ENCODE results near the gene PIGH. TPM values are rescaled to one million over a fixed set of nuclear protein-coding genes. Genes with fewer than 3 reads are reported as not detected.

Gene PIGH, protein sequence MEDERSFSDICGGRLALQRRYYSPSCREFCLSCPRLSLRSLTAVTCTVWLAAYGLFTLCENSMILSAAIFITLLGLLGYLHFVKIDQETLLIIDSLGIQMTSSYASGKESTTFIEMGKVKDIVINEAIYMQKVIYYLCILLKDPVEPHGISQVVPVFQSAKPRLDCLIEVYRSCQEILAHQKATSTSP
- 7.4 and 10.5 TPM in 2 replicates for total RNA-seq

DNA sequence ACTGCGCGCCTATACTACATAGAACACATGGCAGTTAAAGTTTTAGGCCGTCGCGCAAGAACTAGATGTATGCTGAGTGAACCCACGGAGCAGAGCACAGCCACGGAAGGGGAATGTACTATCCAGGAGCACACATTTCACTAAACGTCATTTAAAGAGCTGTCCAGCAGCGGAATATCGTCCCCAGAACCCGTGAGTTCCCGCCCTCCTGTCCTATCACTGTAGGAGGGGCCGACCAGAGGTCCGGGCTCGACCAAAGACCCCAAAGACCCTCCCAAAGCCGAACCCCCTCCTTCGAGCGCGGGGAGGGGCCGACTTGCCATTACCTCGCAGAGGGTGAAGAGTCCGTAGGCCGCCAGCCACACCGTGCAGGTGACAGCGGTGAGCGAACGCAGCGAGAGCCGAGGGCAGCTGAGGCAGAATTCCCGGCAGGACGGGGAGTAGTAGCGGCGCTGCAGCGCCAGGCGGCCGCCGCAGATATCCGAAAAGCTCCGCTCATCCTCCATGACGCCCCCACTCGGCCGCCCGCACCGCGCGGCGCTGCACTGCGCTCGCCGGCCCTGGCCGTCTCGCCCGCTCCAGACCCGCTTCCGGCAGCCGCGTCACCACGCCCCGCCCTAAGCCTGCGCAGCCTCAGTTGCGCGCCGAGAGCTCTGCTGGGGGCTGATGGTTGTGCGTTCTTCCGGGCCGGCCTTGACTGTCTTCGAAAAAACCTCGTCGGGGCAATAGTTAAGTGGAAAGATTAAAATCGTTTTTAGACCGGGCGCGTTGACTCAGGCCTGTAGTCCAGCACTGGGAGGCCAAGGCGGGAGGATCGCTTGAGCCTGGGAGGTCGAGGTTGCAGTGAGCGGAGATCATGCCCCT, at the start of gene PIGH:
TSS of gene PIGH (minus strand) at position 571 of the 864 bp plus-strand sequence. CDS start at position 506, 65 bp downstream.

DNA sequence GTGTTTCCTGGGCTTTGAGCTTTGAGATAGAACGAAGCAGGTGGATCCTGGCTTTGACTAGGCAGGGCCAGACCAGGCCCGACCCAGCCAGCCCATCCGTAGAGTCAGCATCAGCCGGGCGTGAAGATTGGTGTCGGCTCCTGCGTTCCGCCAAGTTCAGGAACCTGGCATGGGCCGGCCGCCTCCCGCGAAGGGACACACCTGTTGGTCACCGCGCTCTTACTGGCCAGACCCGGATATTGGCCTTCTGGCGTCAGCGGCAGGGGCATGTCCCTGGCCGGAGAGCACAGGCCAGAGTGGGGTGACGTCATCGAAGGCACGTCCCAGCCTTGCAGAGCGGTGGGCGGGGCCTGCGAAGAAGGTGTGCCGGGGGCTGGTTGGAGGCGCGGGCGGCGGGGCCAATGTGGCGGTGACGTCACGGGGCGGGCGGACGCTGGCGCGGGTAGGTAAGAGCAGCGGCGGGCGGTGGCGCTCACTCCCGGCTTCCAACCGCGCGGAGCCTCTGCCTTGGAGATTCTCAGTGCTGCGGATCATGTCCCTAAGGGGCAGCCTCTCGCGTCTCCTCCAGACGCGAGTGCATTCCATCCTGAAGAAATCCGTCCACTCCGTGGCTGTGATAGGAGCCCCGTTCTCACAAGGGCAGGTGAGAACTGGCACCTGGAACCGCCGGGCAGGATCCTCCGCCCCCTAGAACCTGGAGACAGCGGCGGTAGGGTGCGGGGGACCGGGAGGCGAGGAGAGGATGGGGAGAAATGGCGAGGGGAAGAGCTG, 19.6 kb upstream of the PIGH start, which contains the start of gene ARG2:
TSS of gene ARG2 (plus strand) at position 475 of the 771 bp plus-strand sequence. CDS start at position 533, 58 bp downstream.

Other genes with a start within 250 kb of the PIGH start
- gene ATP6V1D, start 240.5 kb downstream of the PIGH start, total RNA-seq = 69.3 and 119 TPM in 2 replicates
- gene EIF2S1, start 239.9 kb downstream of the PIGH start, total RNA-seq = 165 and 201 TPM in 2 replicates
- gene PLEK2, start 188.1 kb downstream of the PIGH start, total RNA-seq = 2.6 and 6.5 TPM in 2 replicates
- 0.32 and 0.60 TPM in 2 replicates for gene TMEM229B, start 111.5 kb downstream of the PIGH start, total RNA-seq
- under 0.01 and 0.34 TPM in 2 replicates for gene PLEKHH1, start 67.0 kb downstream of the PIGH start, total RNA-seq
- 0.34 and 0.63 TPM in 2 replicates for gene ARG2, start 19.7 kb upstream of the PIGH start, total RNA-seq
- 67.5 and 113 TPM in 2 replicates for gene VTI1B, start 74.4 kb upstream of the PIGH start, total RNA-seq
- 68.7 and 82.6 TPM in 2 replicates for gene RDH11, start 95.5 kb upstream of the PIGH start, total RNA-seq
- gene RDH12, start 101.6 kb upstream of the PIGH start, total RNA-seq = 0.09 and 0.16 TPM in 2 replicates
- 12.9 and 13.1 TPM in 2 replicates for gene ZFYVE26, start 216.3 kb upstream of the PIGH start, total RNA-seq
- 13.2 and 15.9 TPM in 2 replicates for gene RAD51B, start 219.5 kb upstream of the PIGH start, total RNA-seq

All from bronchial smooth muscle cell (primary cell).